GM19467 (cell line): ENCODE data around the gene COTL1.
"Not testable (repeated sequence)": the region's sequence is repeated elsewhere in the genome, so short reads cannot be mapped to it uniquely, and the experiment has no call there.

Experiments
- ATAC-seq: cut with Tn5 transposase; IDR thresholded peaks from one replicate; pipeline ENCODE4 v1.9.1; 2021; ENCODE audit warnings: mild to moderate bottlenecking, moderate library complexity; ENCODE audit not compliant: unreplicated experiment

The COTL1 gene

GRCh38 chr16:84643674-84644073 is 25.8 kb upstream of the COTL1 start:
- ATAC-seq: no peak

- no peak for ATAC-seq
Measured at GRCh38 chr16:84643180-84643583, 25.3 kb upstream of the COTL1 start.

- ATAC-seq: no peak
Measured at GRCh38 chr16:84641643-84642358, 23.9 kb upstream of the COTL1 start.

GRCh38 chr16:84640145-84640544 is 22.3 kb upstream of the COTL1 start:
- ATAC-seq: no peak

- no peak for ATAC-seq
Measured at GRCh38 chr16:84638231-84638806, 20.4 kb upstream of the COTL1 start.

- ATAC-seq: no peak
Measured at GRCh38 chr16:84637709-84638108, 19.8 kb upstream of the COTL1 start.

DNA sequence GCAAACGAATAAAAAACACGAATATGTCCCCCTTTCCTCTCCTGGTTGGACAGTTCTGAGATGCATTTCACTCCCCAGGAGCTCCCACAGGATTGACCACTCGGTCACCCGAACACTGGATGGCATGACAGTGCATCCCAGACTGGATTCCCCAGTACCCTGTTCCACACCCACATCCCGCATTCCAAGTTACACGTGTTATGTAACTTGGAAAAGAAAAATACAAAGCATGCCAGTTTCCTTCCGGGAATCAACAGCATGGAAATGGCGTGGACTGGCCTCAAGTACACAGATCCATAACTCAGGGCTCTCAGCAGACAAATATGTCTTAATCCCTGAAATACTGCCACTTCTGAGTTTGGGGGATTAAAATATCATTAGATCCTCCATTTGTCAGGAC is 17.8 kb upstream of the COTL1 start:
- ATAC-seq: no peak

- no peak for ATAC-seq
Measured at GRCh38 chr16:84633622-84634021, 15.7 kb upstream of the COTL1 start.

DNA sequence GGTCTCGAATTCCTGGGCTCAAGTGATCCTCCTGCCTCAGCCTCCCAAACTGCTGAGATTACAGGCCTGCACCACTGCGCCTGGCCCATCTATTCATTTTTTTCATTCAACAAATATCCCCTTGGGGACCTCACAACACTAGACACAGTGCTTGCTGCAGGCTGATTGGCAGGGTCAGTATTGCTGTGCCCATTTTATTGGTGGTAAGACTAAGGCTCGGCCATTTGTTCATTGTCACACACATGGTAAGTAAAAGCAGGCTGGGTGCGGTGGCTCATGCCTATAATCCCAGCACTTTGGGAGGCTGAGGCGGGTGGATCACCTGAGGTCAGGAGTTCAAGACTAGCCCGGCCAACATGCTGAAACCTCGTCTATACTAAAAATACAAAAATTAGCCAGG is 15.0 kb upstream of the COTL1 start:
- ATAC-seq: not testable (repeated sequence)

GRCh38 chr16:84631886-84632285 is 14.0 kb upstream of the COTL1 start:
- no peak for ATAC-seq

DNA sequence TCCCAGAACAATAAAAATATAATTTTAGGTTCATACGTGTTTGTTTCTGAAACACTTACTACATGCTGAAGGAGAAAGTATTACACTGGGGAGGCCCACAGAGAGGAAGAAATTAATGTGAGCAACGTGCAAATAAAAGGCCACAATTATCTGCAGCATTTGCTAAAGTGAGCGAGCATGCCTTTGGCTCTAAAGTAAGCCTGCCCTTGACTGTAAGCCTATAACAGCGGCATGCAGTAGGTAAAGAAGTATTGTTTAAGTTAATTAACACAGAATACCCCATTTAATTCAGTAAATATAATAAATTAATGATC is 13.2 kb upstream of the COTL1 start:
- ATAC-seq: no peak

DNA sequence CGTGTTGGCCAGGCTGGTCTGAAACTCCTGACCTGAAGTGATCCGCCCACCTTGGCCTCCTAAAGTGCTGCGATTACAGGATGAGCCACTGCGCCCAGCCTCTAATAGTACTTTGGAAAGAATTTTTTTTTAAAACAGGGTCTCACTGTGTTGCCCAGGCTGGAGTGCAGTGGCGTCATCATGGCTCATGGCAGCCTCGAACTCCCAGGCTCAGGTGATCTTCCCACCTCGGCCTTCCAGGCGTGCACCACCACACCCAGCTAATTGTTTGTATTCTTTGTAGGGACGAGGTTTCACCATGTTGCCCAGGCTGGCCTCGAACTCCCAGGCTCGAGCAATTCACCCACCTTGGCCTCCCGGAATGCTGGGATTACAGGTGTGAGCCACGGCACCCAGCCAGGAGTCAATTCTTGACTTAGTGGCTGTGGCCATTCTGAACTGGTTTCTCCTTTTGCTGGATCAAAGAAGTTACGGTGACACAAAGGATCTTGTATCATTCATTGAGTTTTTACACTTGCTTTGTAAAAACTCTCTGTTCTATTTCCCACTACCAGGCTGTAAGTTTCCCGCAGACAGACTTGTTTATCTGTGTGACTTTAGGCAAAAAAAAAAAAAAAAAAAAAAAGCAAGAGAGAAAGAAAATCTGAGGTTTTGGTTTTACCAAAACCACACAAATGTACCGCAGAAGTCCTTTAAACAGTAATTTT is 12.7 kb upstream of the COTL1 start:
- ATAC-seq: no peak

DNA sequence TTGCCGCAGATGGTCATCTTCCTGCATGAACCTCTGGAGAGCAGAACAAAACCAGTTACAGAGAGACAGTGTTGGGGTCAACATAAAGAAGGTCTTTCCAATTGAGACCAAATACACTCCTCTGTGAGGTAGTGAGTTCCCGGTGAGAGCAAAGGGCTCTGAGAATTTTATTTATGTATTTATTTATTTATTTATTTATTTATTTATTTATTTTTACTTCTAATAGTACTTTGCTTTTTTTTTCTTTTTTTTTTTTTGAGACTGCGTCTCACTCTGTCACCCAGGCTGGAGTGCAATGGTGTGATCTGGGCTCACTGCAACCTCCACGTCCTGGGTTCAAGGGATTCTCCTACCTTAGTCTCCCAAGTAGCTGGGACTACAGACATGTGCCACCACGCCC is 12.1 kb upstream of the COTL1 start:
- no peak for ATAC-seq

GRCh38 chr16:84629580-84629979 is 11.7 kb upstream of the COTL1 start:
- no peak for ATAC-seq

- no peak for ATAC-seq
Measured at GRCh38 chr16:84628226-84628731, 10.4 kb upstream of the COTL1 start.

GRCh38 chr16:84625556-84625955 is 7.7 kb upstream of the COTL1 start:
- no peak for ATAC-seq

DNA sequence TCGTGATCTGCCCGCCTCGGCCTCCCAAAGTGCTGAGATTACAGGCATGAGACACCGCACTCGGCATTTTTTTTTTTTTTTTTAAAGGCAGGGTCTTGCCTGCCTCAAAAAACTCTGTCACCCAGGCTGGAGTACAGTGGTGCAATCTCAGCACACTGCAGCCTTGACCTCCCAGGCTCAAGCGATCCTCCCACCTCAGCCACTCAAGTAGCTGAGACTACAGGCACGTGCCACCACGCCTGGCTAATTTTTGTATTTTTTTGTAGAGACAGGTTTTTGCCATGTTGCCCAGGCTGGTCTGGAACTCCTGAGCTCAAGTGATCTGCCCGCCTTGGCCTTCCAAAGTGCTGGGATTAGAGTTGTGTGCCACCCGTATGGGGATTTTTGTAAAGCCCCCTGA is 3.0 kb upstream of the COTL1 start:
- not testable (repeated sequence) for ATAC-seq

DNA sequence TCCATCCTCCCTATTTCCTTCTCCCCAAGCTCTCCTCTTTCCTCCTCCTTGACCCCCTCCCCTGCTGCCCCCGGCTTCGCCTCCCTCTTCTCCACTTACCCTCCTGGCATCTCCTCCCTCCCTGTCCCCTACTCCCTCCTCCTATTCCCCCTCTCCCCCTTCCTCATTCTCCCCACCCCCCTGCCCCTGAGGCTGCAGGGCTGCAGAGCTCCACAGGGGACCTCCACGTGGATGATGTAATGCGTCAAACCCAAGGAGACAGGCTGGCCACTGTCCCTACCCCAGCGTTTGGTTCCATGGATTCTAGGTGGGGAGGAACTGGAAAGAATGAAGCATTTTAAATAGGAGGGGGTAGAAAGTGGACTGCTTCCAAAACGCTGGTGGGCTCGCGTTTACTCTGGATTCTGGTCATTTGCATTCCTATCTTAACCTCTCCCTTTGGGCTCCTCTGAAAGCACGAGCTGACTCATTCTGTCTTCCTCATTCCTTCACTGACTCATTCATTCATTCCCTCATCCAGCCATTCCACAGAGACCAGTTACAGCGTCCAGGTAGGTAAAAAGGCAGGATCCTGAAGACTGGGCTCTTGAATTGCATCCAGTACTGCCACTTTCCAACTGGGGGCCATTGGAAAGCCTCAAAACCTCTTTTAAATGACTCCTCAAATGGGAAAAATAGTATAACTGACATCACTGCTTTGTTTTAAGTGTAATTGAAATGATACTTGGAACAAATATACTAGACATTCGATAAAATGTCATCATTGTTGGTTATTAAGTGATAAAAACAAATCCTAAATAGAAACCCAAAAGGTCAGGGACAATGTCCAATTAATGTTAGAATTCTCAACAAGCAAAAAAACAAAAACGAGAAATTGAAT is 943 bp upstream of the COTL1 start:
- ATAC-seq: no peak

- peak; percentile 26 for ATAC-seq
Measured at GRCh38 chr16:84617041-84617790, 662 bp downstream of the COTL1 start.

DNA sequence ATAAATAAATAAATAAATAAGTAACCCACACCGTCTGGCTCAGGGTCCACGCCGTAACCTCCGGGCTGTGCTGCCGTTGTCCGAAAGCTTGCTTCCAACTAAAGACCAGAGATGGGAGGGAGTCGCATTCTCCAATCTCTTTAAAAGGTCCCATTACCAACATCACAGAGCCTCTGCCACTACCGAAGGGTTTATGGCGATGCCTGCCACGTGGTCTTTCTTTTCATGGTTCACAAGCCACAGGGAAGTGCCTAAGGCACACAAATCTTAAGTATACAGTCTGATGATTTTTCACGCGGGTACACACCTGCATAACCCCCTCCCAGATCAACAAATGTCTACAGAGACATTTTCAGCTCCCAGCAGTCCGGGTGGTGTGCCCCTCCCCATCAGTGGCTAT is 1.4 kb downstream of the COTL1 start:
- no peak for ATAC-seq
